Endothelial cell of umbilical vein (primary cell): ENCODE measurements around the gene PTN. TPM values are rescaled to one million over a fixed set of nuclear protein-coding genes. Genes with fewer than 3 reads are reported as not detected.

ENCODE experiments used
- BruUV-seq: library from RNA; stranded (reverse); fragments of 400-500 nt; replicated peaks from 2 replicates; lab custom pipeline; 2021; lab: Mats Ljungman, UMichigan
- CTCF ChIA-PET: fragments of 300-600, 350-600 bp; sonication (Branson Sonifier 250); formaldehyde crosslinking; loops from one replicate; lab custom pipeline; 2021; ENCODE audit warnings: antibody characterized with exemption, inconsistent platforms; lab: Charles Lee
- POLR2A ChIA-PET: fragments of 300-600, 350-600 bp; sonication (Branson Sonifier 250); formaldehyde crosslinking; loops from one replicate; lab custom pipeline; 2021; ENCODE audit warnings: antibody characterized with exemption, inconsistent platforms; lab: Charles Lee
- DNase-seq: peaks from one replicate; pipeline ENCODE4 v3.0.0-alpha.2; 2011; ENCODE audit warnings: low read depth, low spot score
- FAIRE-seq: peaks from 2 replicates; lab custom pipeline; 2011; peaks lifted over from hg19 to GRCh38; lab: Jason Lieb, UNC
- H2AFZ ChIP-seq: 2 replicates; pipeline ENCODE4 v1.6.0; 2012; ENCODE audit warnings: low read depth, low read length, control low read depth, inconsistent platforms
- H3K27ac ChIP-seq: 2 replicates; pipeline ENCODE4 v1.5.1; 2011; ENCODE audit warnings: low read depth, mild to moderate bottlenecking, control low read depth, low read length, moderate library complexity; ENCODE audit not compliant: insufficient read depth
- H3K27me3 ChIP-seq, 2 experiments: 2 replicates each; pipeline versions ENCODE4 v1.6.0 to v1.6.1; 2011; ENCODE audit warnings: low read length in 2 of 2, mixed read lengths in 1 of 2; ENCODE audit not compliant: control insufficient read depth in 2 of 2, insufficient read depth in 2 of 2
- H3K36me3 ChIP-seq, 2 experiments: 2 replicates in 1 of 2; 3 replicates in 1 of 2; pipeline ENCODE4 v1.5.1; 2011; ENCODE audit warnings: low read length in 2 of 2, mild to moderate bottlenecking in 1 of 2, moderate library complexity in 1 of 2; ENCODE audit not compliant: control insufficient read depth in 2 of 2, insufficient read depth in 2 of 2; ENCODE audit errors: extremely low read depth in 1 of 2
- H3K4me1 ChIP-seq: 3 replicates; pipeline ENCODE4 v1.5.1; 2011; ENCODE audit warnings: mild to moderate bottlenecking, low read length; ENCODE audit not compliant: control insufficient read depth, insufficient read depth; ENCODE audit errors: extremely low read depth
- H3K4me2 ChIP-seq: 2 replicates; pipeline ENCODE4 v1.6.1; 2011; ENCODE audit warnings: low read length, control low read depth, mixed read lengths; ENCODE audit not compliant: insufficient read depth
- H3K4me3 ChIP-seq, 3 experiments: fragments of 200-600 bp in 1 of 3; sonication (generic), shearing (Covaris generic) in 1 of 3; replicated peaks in 1 of 3; 2 replicates each; pipeline ENCODE4 v1.5.1; 2011 to 2016; ENCODE audit warnings: control low read depth in 3 of 3, low read length in 3 of 3, mild to moderate bottlenecking in 2 of 3, inconsistent platforms in 1 of 3, low read depth in 1 of 3, moderate library complexity in 1 of 3; ENCODE audit not compliant: insufficient read depth in 1 of 3
- H3K79me2 ChIP-seq: 2 replicates; pipeline ENCODE4 v1.6.0; 2012; ENCODE audit warnings: low read length, inconsistent platforms; ENCODE audit not compliant: control insufficient read depth, insufficient read depth
- H3K9ac ChIP-seq: replicated peaks from 2 replicates; pipeline ENCODE3; 2011; ENCODE audit warnings: low read length, control low read depth; ENCODE audit not compliant: insufficient read depth; ENCODE audit errors: extremely low read depth
- H3K9me1 ChIP-seq: replicated peaks from 3 replicates; pipeline ENCODE4 v1.6.0; 2011; ENCODE audit warnings: mild to moderate bottlenecking, low read length; ENCODE audit not compliant: control insufficient read depth, insufficient read depth; ENCODE audit errors: extremely low read depth
- H3K9me3 ChIP-seq: replicated peaks from 2 replicates; pipeline ENCODE4 v1.5.1; 2012; ENCODE audit warnings: low read length, inconsistent platforms; ENCODE audit not compliant: control insufficient read depth, insufficient read depth
- H4K20me1 ChIP-seq: replicated peaks from 2 replicates; pipeline ENCODE3; 2011; ENCODE audit warnings: mild to moderate bottlenecking, low read length; ENCODE audit not compliant: control insufficient read depth, insufficient read depth; ENCODE audit errors: extremely low read depth
- CTCF ChIP-seq, 2 donors: IDR thresholded peaks; 1 replicate in 1 of 2; 2 replicates in 1 of 2; pipeline ENCODE4 v1.5.1; 2011; ENCODE audit warnings: low read length in 2 of 2, mild to moderate bottlenecking in 2 of 2, moderate library complexity in 2 of 2, control low read depth in 1 of 2, inconsistent platforms in 1 of 2, low read depth in 1 of 2; ENCODE audit not compliant: insufficient read depth in 1 of 2; ENCODE audit errors: extremely low read depth in 1 of 2
- EZH2 ChIP-seq: IDR thresholded peaks from 2 replicates; pipeline ENCODE4 v1.6.1; 2012; ENCODE audit warnings: borderline replicate concordance, low read depth, mild to moderate bottlenecking, moderate library complexity, low read length, inconsistent platforms; ENCODE audit not compliant: severe bottlenecking
- FOS ChIP-seq: IDR thresholded peaks from 2 replicates; pipeline ENCODE4 v1.6.1; 2011; ENCODE audit warnings: mild to moderate bottlenecking, low read length, moderate library complexity, borderline replicate concordance; ENCODE audit not compliant: insufficient read depth
- GATA2 ChIP-seq: IDR thresholded peaks from 2 replicates; pipeline ENCODE4 v1.7.0; 2011; ENCODE audit warnings: low read depth, mild to moderate bottlenecking, moderate library complexity, mixed read lengths, low read length; ENCODE audit not compliant: insufficient read length, insufficient read depth
- JUN ChIP-seq: IDR thresholded peaks from 2 replicates; pipeline ENCODE4 v1.6.1; 2011; ENCODE audit warnings: borderline replicate concordance, low read depth; ENCODE audit not compliant: insufficient read length, insufficient read depth
- MAX ChIP-seq: IDR thresholded peaks from 2 replicates; pipeline ENCODE4 v1.6.1; 2011; ENCODE audit not compliant: insufficient read depth, insufficient read length
- MYC ChIP-seq: IDR thresholded peaks from one replicate; pipeline ENCODE4 v1.6.1; 2011; ENCODE audit warnings: mild to moderate bottlenecking, low read depth, low read length
- POLR2A ChIP-seq: IDR thresholded peaks from 2 replicates; pipeline ENCODE4 v1.6.1; 2012; ENCODE audit warnings: low read depth, mild to moderate bottlenecking, control low read depth, low read length
- POLR2AphosphoS5 ChIP-seq: IDR thresholded peaks from 2 replicates; pipeline ENCODE4 v1.6.1; 2012; ENCODE audit warnings: low read depth, mild to moderate bottlenecking, control low read depth, low read length, moderate library complexity; ENCODE audit not compliant: insufficient read depth
- dilution Hi-C: fragments of 300-500 bp; cut with MboI; formaldehyde crosslinking; loops from one replicate; pipeline ENCODE4 v1.15.0; 2019; ENCODE audit warnings: low sequenced_read_pairs; ENCODE audit not compliant: extremely low pct_ligation_motif_present
- intact Hi-C: fragments of 100-400 bp; cut with micrococcal nuclease; formaldehyde crosslinking; loops from one replicate; pipeline ENCODE4 v1.10.0; 2022
- polyA plus RNA-seq, 4 experiments: library from polyadenylated mRNA; depleted of rRNA in 3 of 4; stranded (reverse) in 3 of 4; unstranded in 1 of 4; fragments of >200 nt; gene quantifications; 2 replicates each; pipeline versions ENCODE4 v1.2.1 to v1.2.3, GENCODE V29; 2011 to 2012; ENCODE audit warnings: missing spikeins in 1 of 4
- total RNA-seq: library from RNA; stranded (reverse); gene quantifications from 2 replicates; pipeline ENCODE4 v1.2.3, GENCODE V29; 2021

Gene PTN
- total and polyA plus RNA-seq, 2 donors (not counting 3 experiments of a cell fraction or from before 2014, with no cell fraction given): 0.07 TPM; not detected in 1

- dilution Hi-C loops (no loop called here), intact Hi-C loops (no loop called here)
- no peaks in the 10 kb centered on the region for H3K27me3 ChIP-seq
- H2AFZ ChIP-seq: no peak overlapping the region
- DNase-seq (no peak), FAIRE-seq (no peak)
- H3K36me3 ChIP-seq: no peaks in the 10 kb centered on the region
- H3K9ac ChIP-seq: no peak overlapping the region
- ChIA-PET CTCF (no interaction called here), POLR2A (no interaction called here)
- no peaks in the 10 kb centered on the region for H3K9me3 ChIP-seq
- no peak overlapping the region for H3K27ac ChIP-seq
- H3K4me1 ChIP-seq: no peaks in the 10 kb centered on the region
- H3K4me2 ChIP-seq: no peak overlapping the region
- H3K4me3 ChIP-seq: no peak overlapping the region
- H3K79me2 ChIP-seq: no peaks in the 10 kb centered on the region
- no peaks in the 10 kb centered on the region for H4K20me1 ChIP-seq
- TF ChIP-seq GATA2: no peak
- no peak for TF ChIP-seq JUN
- TF ChIP-seq EZH2: no peak
- TF ChIP-seq POLR2AphosphoS5: no peak
- TF ChIP-seq MYC: no peak
- no peaks in the 10 kb centered on the region for H3K9me1 ChIP-seq
- no TSS peak for BruUV-seq
These were observed 2.4 kb upstream of the PTN start for GRCh38 chr7:137345799-137346449.

GRCh38 chr7:137342828-137343261, 688 bp downstream of the PTN start:
- Histone ChIP-seq H3K4me2 (no peak overlapping the region), H3K4me1 (no peaks in the 10 kb centered on the region), H3K9ac (no peak overlapping the region), H3K27ac (no peak overlapping the region), H3K36me3 (no peaks in the 10 kb centered on the region), H3K27me3 (no peaks in the 10 kb centered on the region), H3K9me3 (no peaks in the 10 kb centered on the region), H3K79me2 (no peaks in the 10 kb centered on the region), H4K20me1 (no peaks in the 10 kb centered on the region), H3K4me3 (no peak overlapping the region), H2AFZ (no peak overlapping the region), H3K9me1 (no peaks in the 10 kb centered on the region)
- no TSS peak for BruUV-seq
- ChIA-PET CTCF (no interaction called here), POLR2A (no interaction called here)
- dilution Hi-C loops: no loop called here
- intact Hi-C loops: no loop called here
- no peak for FAIRE-seq
- no peak for DNase-seq
- TF ChIP-seq MYC (no peak), JUN (no peak), GATA2 (no peak), FOS (no peak), CTCF (IDR thresholded peaks at IDR 0.05; ENCODE audit: extremely low read depth in 1 of 2, insufficient read depth in 1 of 2, low read depth in 1 of 2, low read length in 2 of 2) (no peak), MAX (no peak), POLR2A (no peak), EZH2 (no peak), POLR2AphosphoS5 (no peak)
